ENCODE data around the gene MARVELD1. TPM values are rescaled to one million over a fixed set of nuclear protein-coding genes. Genes with fewer than 3 reads are reported as not detected.

The MARVELD1 gene
- total RNA-seq, 1 donor from 2014 or later, result 21.2 TPM

- no peak for TF ChIP-seq CTCF (conservative IDR thresholded peaks at IDR 0.05; ENCODE audit: low read depth, low read length)
- no peak for DNase-seq (ENCODE audit: low read depth)
- no peak overlapping the region for H3K4me3 ChIP-seq (ENCODE audit: low read depth, low read length)
Measured at GRCh38 chr10:97766996-97767924, 53.7 kb downstream of the MARVELD1 start.

Other genes with a start within 250 kb of the MARVELD1 start
- gene MMS19, start 215.3 kb upstream of the MARVELD1 start, total RNA-seq, result 103 and 108 TPM in 2 replicates
- gene UBTD1, start 214.8 kb upstream of the MARVELD1 start, total RNA-seq, result 21.6 and 23.6 TPM in 2 replicates
- gene ANKRD2, start 141.0 kb upstream of the MARVELD1 start, total RNA-seq, result 3.3 and 6.8 TPM in 2 replicates
- 4.1 and 10.8 TPM in 2 replicates for gene HOGA1, start 129.3 kb upstream of the MARVELD1 start, total RNA-seq
- 0.12 TPM in 1 of 2 replicates, not detected in the other for gene C10orf62, start 124.0 kb upstream of the MARVELD1 start, total RNA-seq
- 3.6 and 5.7 TPM in 2 replicates for gene MORN4, start 80.2 kb upstream of the MARVELD1 start, total RNA-seq
- 14.0 and 28.6 TPM in 2 replicates for gene PI4K2A, start 73.1 kb upstream of the MARVELD1 start, total RNA-seq
- 6.5 and 12.0 TPM in 2 replicates for gene AVPI1, start 26.5 kb upstream of the MARVELD1 start, total RNA-seq
- gene ZFYVE27, start 23.4 kb downstream of the MARVELD1 start, total RNA-seq, result 13.5 and 23.6 TPM in 2 replicates
- not detected in 2 replicates for gene SFRP5, start 58.3 kb downstream of the MARVELD1 start, total RNA-seq
- 0.12 and 0.43 TPM in 2 replicates for gene GOLGA7B, start 136.1 kb downstream of the MARVELD1 start, total RNA-seq

All from epithelial cell of proximal tubule (primary cell).